ENCODE measurements around the gene IRF9. TPM values are rescaled to one million over a fixed set of nuclear protein-coding genes. Genes with fewer than 3 reads are reported as not detected.
A peak's percentile ranks its signal among the peaks of the same experiment; 100 is the strongest.

The IRF9 gene
- total and polyA plus RNA-seq, 2 of the 13 experiments (the other 11 are each of a cell fraction or from before 2014, with no cell fraction given) = 14.9 to 49.7 TPM

DNA sequence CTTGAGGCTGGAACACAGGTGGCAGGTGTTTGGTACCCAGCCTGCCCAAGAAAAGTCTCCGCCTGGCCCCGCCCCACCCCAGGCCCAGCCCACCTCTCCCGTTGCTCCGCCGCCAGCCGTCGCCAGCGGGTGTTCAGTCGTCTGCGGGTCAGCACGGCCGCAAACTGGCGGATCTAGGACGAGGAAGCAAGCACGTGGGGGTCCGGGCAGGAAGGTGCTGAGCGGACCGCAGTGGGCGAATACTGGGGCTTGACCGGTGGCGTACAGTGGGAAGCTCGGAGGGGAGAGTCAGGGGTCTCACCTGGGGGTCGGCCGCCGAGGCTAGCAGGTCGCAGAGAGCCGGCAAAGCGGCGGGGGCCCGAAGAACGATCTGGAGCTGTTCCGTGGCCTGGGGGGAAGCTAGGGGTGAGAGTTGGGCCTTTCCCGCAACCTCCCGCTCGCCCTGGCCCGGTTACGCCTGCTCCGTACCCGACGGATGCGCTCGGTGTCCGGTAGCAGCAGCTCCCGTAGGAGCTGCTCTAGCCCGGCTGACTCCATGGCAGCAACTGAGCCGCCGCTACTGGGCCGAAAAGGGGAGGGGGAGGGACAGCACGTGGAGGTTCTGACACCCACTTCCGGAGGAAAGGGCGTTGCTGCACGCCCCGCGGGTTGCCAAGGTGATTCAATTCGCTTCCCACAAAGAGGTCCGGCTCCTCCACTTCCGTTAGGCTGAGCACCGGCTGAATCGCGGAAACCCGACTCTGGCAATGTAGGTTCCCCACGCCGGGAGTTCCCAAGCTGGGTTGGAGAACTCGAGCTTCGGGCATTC is 27.4 kb downstream of the IRF9 start, which contains the start of gene IPO4 (continued):
- TF ChIP-seq, protein P1, sequence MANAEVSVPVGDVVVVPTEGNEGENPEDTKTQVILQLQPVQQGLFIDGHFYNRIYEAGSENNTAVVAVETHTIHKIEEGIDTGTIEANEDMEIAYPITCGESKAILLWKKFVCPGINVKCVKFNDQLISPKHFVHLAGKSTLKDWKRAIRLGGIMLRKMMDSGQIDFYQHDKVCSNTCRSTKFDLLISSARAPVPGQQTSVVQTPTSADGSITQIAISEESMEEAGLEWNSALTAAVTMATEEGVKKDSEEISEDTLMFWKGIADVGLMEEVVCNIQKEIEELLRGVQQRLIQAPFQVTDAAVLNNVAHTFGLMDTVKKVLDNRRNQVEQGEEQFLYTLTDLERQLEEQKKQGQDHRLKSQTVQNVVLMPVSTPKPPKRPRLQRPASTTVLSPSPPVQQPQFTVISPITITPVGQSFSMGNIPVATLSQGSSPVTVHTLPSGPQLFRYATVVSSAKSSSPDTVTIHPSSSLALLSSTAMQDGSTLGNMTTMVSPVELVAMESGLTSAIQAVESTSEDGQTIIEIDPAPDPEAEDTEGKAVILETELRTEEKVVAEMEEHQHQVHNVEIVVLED (CRISPR knock-in tag; IDR thresholded peaks at IDR 0.05; ENCODE audit: borderline replicate concordance) = peak; percentile 91; the same call in 1 of the 2 replicates
- TF ChIP-seq MIXL1 (CRISPR knock-in tag; IDR thresholded peaks at IDR 0.05) (peak; percentile 99), SRSF9 (IDR thresholded peaks at IDR 0.05; ENCODE audit: borderline replicate concordance, insufficient read depth, low read depth, low read length, poor library complexity, severe bottlenecking) (no peak), MIER2 (CRISPR knock-in tag; IDR thresholded peaks at IDR 0.05) (peak; percentile 91), FOXA1 (IDR thresholded peaks at IDR 0.05) (no peak), FOXA1 (CRISPR knock-in tag; IDR thresholded peaks at IDR 0.05) (peak; percentile 76), SUZ12 (IDR thresholded peaks at IDR 0.05; ENCODE audit: low read depth, low read length) (0 out of 2 replicates have a peak, but pooled peaks have one; percentile 4), SAP130 (CRISPR knock-in tag; IDR thresholded peaks at IDR 0.05; ENCODE audit: low read depth) (peak; percentile 100), AKAP8 (CRISPR knock-in tag; IDR thresholded peaks at IDR 0.05) (peak; percentile 96), GLI4 (CRISPR knock-in tag; IDR thresholded peaks at IDR 0.05; ENCODE audit: borderline replicate concordance) (peak; percentile 98; the same call in 1 of the 2 replicates), ADNP (CRISPR knock-in tag; IDR thresholded peaks at IDR 0.05) (no peak), ZSCAN20 (CRISPR knock-in tag; IDR thresholded peaks at IDR 0.05; ENCODE audit: borderline replicate concordance) (peak; percentile 96), ZNF737 (CRISPR knock-in tag; IDR thresholded peaks at IDR 0.05; ENCODE audit: borderline replicate concordance) (no peak), ZNF331 (CRISPR knock-in tag; IDR thresholded peaks at IDR 0.05) (peak; percentile 99), SRY (CRISPR knock-in tag; IDR thresholded peaks at IDR 0.05) (no peak), CENPT (CRISPR knock-in tag; IDR thresholded peaks at IDR 0.05; ENCODE audit: low read depth) (peak; percentile 95), ZNF558 (CRISPR knock-in tag; IDR thresholded peaks at IDR 0.05; ENCODE audit: borderline replicate concordance) (no peak)
- TF ChIP-seq, protein P2, sequence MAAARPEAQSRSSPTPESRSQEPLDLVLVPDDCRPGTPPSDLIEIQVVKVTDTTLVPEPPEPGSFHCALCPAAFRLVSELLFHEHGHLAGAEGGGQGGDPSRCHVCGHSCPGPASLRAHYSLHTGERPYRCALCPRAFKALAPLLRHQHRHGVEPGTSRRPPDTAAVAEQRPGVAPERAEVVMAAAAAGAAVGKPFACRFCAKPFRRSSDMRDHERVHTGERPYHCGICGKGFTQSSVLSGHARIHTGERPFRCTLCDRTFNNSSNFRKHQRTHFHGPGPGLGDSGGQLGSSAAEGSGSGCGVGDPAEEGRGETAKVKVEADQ (CRISPR knock-in tag; IDR thresholded peaks at IDR 0.05; ENCODE audit: borderline replicate concordance) = peak; percentile 93
- TF ChIP-seq, protein P3, sequence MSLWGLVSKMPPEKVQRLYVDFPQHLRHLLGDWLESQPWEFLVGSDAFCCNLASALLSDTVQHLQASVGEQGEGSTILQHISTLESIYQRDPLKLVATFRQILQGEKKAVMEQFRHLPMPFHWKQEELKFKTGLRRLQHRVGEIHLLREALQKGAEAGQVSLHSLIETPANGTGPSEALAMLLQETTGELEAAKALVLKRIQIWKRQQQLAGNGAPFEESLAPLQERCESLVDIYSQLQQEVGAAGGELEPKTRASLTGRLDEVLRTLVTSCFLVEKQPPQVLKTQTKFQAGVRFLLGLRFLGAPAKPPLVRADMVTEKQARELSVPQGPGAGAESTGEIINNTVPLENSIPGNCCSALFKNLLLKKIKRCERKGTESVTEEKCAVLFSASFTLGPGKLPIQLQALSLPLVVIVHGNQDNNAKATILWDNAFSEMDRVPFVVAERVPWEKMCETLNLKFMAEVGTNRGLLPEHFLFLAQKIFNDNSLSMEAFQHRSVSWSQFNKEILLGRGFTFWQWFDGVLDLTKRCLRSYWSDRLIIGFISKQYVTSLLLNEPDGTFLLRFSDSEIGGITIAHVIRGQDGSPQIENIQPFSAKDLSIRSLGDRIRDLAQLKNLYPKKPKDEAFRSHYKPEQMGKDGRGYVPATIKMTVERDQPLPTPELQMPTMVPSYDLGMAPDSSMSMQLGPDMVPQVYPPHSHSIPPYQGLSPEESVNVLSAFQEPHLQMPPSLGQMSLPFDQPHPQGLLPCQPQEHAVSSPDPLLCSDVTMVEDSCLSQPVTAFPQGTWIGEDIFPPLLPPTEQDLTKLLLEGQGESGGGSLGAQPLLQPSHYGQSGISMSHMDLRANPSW (CRISPR knock-in tag; IDR thresholded peaks at IDR 0.05; ENCODE audit: borderline replicate concordance) = peak; percentile 100; the same call in 1 of the 2 replicates
- TF ChIP-seq, protein P4, sequence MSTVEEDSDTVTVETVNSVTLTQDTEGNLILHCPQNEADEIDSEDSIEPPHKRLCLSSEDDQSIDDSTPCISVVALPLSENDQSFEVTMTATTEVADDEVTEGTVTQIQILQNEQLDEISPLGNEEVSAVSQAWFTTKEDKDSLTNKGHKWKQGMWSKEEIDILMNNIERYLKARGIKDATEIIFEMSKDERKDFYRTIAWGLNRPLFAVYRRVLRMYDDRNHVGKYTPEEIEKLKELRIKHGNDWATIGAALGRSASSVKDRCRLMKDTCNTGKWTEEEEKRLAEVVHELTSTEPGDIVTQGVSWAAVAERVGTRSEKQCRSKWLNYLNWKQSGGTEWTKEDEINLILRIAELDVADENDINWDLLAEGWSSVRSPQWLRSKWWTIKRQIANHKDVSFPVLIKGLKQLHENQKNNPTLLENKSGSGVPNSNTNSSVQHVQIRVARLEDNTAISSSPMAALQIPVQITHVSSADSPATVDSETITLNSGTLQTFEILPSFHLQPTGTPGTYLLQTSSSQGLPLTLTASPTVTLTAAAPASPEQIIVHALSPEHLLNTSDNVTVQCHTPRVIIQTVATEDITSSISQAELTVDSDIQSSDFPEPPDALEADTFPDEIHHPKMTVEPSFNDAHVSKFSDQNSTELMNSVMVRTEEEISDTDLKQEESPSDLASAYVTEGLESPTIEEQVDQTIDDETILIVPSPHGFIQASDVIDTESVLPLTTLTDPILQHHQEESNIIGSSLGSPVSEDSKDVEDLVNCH (CRISPR knock-in tag; IDR thresholded peaks at IDR 0.05) = no peak
- TF ChIP-seq, protein P5, sequence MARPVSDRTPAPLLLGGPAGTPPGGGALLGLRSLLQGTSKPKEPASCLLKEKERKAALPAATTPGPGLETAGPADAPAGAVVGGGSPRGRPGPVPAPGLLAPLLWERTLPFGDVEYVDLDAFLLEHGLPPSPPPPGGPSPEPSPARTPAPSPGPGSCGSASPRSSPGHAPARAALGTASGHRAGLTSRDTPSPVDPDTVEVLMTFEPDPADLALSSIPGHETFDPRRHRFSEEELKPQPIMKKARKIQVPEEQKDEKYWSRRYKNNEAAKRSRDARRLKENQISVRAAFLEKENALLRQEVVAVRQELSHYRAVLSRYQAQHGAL (CRISPR knock-in tag; IDR thresholded peaks at IDR 0.05; ENCODE audit: not compliant biosample characterization) = peak; percentile 85

All from HepG2 (cell line).